ENCODE measurements around the gene IER5L. TPM values are rescaled to one million over a fixed set of nuclear protein-coding genes. Genes with fewer than 3 reads are reported as not detected.

The IER5L gene
- total and polyA plus RNA-seq, 7 donors, result 2.3 to 17.4 (median 6.7) TPM

DNA sequence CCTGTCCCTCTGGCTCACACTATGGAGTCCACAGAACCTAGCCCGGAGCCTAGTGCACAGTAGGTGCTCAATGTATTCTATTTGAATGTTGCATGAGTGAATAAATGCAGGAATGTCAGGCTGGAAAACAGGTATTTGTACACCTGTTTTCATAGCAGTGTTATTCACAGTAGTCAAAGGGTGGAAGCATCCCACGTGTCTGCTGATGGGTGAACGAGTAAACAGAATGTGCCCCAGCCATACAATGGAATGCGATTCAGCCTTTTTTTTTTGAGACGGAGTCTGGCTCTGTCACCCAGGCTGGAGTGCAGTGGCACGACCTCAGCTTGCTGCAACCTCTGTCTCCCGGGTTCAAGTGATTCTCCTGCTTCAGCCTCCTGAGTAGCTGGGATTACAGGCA, 31.5 kb upstream of the IER5L start:
- intact Hi-C loops (cut with DNase I), result loop anchor here (10.0 kb wide), 1 partner anchor 45 kb away; no protein-coding TSS in a partner anchor
- 86 to 88% methylated on average over 7 of the region's 7 CpGs for WGBS, 2 donors
- H3K27ac ChIP-seq, result no peak overlapping the region
- H3K4me1 ChIP-seq, result no peaks in the 10 kb centered on the region
- no peak overlapping the region for H3K4me3 ChIP-seq
- no peaks in the 10 kb centered on the region for H3K27me3 ChIP-seq
- no peak for DNase-seq
- no peaks in the 10 kb centered on the region for H3K9me3 ChIP-seq
- TF ChIP-seq EP300 (IDR thresholded peaks at IDR 0.05), result no peak
- TF ChIP-seq POLR2AphosphoS5 (IDR thresholded peaks at IDR 0.05), result no peak
- no peak for TF ChIP-seq POLR2A (IDR thresholded peaks at IDR 0.05)
- TF ChIP-seq, protein P1, sequence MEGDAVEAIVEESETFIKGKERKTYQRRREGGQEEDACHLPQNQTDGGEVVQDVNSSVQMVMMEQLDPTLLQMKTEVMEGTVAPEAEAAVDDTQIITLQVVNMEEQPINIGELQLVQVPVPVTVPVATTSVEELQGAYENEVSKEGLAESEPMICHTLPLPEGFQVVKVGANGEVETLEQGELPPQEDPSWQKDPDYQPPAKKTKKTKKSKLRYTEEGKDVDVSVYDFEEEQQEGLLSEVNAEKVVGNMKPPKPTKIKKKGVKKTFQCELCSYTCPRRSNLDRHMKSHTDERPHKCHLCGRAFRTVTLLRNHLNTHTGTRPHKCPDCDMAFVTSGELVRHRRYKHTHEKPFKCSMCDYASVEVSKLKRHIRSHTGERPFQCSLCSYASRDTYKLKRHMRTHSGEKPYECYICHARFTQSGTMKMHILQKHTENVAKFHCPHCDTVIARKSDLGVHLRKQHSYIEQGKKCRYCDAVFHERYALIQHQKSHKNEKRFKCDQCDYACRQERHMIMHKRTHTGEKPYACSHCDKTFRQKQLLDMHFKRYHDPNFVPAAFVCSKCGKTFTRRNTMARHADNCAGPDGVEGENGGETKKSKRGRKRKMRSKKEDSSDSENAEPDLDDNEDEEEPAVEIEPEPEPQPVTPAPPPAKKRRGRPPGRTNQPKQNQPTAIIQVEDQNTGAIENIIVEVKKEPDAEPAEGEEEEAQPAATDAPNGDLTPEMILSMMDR (IDR thresholded peaks at IDR 0.05), result no peak
- no peaks in the 10 kb centered on the region for H3K36me3 ChIP-seq

DNA sequence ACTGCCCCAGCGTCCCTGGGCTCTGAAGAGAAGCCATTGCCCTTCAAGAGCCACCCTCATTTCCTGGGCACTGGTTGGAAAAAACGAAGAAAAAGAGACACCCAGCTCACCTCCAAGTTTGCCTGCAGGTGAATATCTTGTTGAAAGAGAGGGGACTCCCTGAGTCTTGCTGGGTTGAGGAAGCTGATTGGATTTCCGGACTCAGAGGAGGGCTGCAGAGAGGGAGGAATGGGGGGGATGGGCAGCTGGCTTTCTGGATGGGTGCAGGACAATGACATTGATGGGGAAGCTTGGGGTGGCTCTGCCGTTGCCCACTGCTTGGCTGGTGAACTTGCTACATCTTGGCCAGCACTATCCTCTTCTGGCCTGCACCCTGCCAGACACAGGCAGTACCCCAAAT, 31.0 kb upstream of the IER5L start:
- intact Hi-C loops (cut with DNase I), result loop anchor here (10.0 kb wide), 1 partner anchor 46 kb away; no protein-coding TSS in a partner anchor
- Histone ChIP-seq H3K4me1 (no peaks in the 10 kb centered on the region), H3K36me3 (no peaks in the 10 kb centered on the region), H3K9me3 (no peaks in the 10 kb centered on the region), H3K27me3 (no peaks in the 10 kb centered on the region), H3K4me3 (no peak overlapping the region), H3K27ac (no peak overlapping the region)
- WGBS, 2 donors, result 78 to 79% methylated on average over 4 of the region's 4 CpGs
- TF ChIP-seq POLR2AphosphoS5 (IDR thresholded peaks at IDR 0.05), result no peak
- TF ChIP-seq POLR2A (IDR thresholded peaks at IDR 0.05), result no peak
- no peak for TF ChIP-seq EP300 (IDR thresholded peaks at IDR 0.05)
- TF ChIP-seq, protein P1 (IDR thresholded peaks at IDR 0.05), result no peak
- DNase-seq, result no peak

DNA sequence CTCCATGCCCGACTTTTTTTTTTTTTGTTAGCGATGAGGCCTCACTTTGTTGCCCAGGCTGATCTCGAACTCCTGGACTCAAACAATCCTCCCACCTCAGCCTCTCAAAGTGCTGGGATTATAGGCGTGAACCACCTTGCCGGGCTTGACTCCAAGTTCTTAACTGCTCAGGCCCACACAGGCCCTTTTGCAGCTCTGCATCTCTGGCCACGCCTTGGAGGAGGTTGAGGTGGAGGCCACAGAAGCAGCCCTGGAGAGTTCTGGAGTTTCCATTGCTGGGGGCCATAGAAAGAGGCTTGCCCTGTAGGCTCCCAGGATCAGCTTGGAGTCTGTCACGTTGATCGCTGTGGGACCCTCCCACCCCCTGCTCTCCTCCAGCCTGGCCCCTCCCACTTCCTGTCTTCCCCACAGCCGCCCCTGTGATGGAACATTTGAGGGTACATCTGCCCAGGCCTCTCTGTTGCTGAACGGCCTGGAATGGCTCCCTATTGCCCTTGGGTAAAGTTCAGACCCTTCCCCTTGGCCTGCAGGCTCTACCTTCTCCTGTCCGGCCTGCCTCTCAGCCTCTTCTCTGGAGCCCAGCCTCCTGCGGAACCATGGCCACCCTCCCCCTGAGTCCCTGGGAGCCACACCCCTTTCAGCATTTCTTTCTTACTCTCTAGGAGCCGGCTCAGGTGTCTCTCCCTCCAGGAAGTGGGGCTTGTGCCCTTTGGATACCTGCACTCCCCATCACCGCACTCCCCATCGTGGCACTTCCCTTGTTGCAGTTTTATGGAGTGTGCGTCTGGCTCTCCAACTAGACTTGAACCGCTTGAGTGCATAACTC, 30.4 kb upstream of the IER5L start:
- 67 to 70% methylated on average over 17 of the region's 17 CpGs for WGBS, 2 donors
- no peaks in the 10 kb centered on the region for H3K9me3 ChIP-seq
- intact Hi-C loops (cut with DNase I), result loop anchor here (10.0 kb wide), 1 partner anchor 46 kb away; no protein-coding TSS in a partner anchor
- no peaks in the 10 kb centered on the region for H3K27me3 ChIP-seq
- H3K4me1 ChIP-seq, result peaks cover 0 to 3% (median 2%) of the 10 kb centered on the region in 4 donors
- no peak overlapping the region for H3K4me3 ChIP-seq
- no peaks in the 10 kb centered on the region for H3K36me3 ChIP-seq
- TF ChIP-seq POLR2A (IDR thresholded peaks at IDR 0.05) (no peak), EP300 (IDR thresholded peaks at IDR 0.05) (no peak), POLR2AphosphoS5 (IDR thresholded peaks at IDR 0.05) (no peak)
- TF ChIP-seq, protein P1 (IDR thresholded peaks at IDR 0.05), result no peak
- DNase-seq, result no peak
- no peak overlapping the region for H3K27ac ChIP-seq

DNA sequence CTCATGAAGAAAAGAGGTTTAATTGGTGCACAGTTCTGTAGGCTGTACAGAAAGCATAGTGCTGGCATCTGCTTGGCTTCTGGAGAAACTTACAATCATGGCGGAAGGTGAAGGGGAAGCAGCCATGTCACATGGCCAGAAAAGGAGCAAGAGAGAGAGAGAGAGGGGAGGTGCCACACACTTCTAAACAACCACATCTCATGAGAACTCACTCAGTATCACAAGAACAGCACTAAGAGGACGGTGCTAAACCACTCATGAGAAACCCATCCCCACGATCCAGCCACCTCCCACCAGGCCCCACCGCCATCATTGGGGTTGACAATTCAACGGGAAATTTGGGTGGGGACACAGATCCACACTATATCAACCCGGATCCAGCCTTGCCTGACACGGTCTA, 28.8 kb upstream of the IER5L start:
- no peaks in the 10 kb centered on the region for H3K27me3 ChIP-seq
- intact Hi-C loops (cut with DNase I), result loop anchor here (10.0 kb wide), 1 partner anchor 48 kb away; no protein-coding TSS in a partner anchor
- no peak for TF ChIP-seq EP300 (IDR thresholded peaks at IDR 0.05)
- WGBS, 2 donors, result 76 to 85% methylated on average over 7 of the region's 7 CpGs
- H3K4me3 ChIP-seq, result no peak overlapping the region
- H3K36me3 ChIP-seq, result no peaks in the 10 kb centered on the region
- H3K27ac ChIP-seq, result no peak overlapping the region
- peaks cover 0 to 7% (median 3%) of the 10 kb centered on the region in 4 donors for H3K4me1 ChIP-seq
- no peak for DNase-seq
- H3K9me3 ChIP-seq, result no peaks in the 10 kb centered on the region

DNA sequence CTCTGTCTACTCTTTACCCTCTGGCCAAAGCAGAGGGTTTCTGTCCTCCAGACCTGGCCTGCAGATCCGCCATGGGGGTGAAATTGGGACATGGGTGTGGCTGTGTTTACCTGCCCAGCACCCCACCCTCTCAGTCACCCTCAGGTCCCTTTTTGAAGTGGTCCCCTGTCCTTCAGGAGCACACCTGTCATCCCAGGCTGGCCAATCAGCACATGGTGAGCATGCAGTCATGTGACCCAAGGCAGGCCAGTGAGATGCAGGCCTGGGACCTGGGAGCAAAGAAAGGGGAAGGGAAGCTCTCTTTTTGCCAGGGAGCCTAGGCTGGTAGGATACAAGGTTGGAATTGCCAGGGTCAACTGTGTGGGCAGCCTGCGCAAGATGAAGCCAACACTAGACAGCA, 28.3 kb upstream of the IER5L start:
- H3K27ac ChIP-seq, result no peak overlapping the region
- no peaks in the 10 kb centered on the region for H3K27me3 ChIP-seq
- WGBS, 2 donors, result 50 to 91% methylated on average over 2 of the region's 2 CpGs
- intact Hi-C loops (cut with DNase I), result loop anchor here (10.0 kb wide), 1 partner anchor 48 kb away; no protein-coding TSS in a partner anchor
- no peaks in the 10 kb centered on the region for H3K36me3 ChIP-seq
- no peak for DNase-seq
- TF ChIP-seq POLR2A (IDR thresholded peaks at IDR 0.05) (no peak), EP300 (IDR thresholded peaks at IDR 0.05) (no peak), POLR2AphosphoS5 (IDR thresholded peaks at IDR 0.05) (no peak)
- no peaks in the 10 kb centered on the region for H3K9me3 ChIP-seq
- H3K4me3 ChIP-seq, result no peak overlapping the region
- H3K4me1 ChIP-seq, result peaks cover 0 to 7% (median 3%) of the 10 kb centered on the region in 4 donors

All from sigmoid colon (tissue), 7 donors.